Dedifferentiated amniotic fluid mesenchymal stem cell (primary cell): ENCODE measurements around the gene UNG.
"Not testable (repeated sequence)": the region's sequence is repeated elsewhere in the genome, so short reads cannot be mapped to it uniquely, and the experiment has no call there.

ENCODE experiments used
- DNase-seq: peaks from one replicate; pipeline ENCODE4 v3.0.0-alpha.2; 2016; ENCODE audit errors: extremely low spot score

Gene UNG

DNA sequence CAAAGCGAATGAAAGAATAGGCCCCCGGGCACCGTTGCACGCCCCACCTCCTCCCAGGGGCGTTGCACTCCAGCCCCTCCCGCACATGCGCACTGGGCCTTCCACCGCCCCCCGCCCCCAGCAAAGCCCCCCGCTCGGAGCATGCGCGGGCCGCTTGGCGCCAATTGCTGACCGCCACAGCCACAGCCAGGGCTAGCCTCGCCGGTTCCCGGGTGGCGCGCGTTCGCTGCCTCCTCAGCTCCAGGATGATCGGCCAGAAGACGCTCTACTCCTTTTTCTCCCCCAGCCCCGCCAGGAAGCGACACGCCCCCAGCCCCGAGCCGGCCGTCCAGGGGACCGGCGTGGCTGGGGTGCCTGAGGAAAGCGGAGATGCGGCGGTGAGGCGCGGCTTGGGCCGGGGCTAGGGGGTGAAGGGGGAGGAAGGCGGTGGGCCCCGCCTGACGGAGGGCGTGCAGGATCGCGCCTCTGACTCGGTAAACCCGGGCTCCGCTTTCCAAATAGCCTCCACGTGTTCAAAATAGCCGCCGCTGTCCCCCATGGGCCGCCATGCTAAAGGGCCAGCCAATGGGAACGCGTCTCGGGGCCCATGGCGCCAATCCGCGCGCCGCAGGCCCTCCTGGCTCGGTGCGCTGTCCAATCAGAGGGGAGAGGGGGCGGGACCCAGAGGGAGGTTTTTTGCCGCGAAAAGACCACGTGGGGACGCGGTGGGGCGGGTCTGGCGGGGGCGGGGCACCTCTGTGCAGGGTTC, at the start of gene UNG:
Gene UNG, plus strand, starts transcription at position 163 of the 748 bp plus-strand sequence. Its CDS starts 83 bp downstream, at position 246.
- DNase-seq, result peak; percentile 96

GRCh38 chr12:109048706-109049105, 48.7 kb upstream of the UNG start:
- DNase-seq, result not testable (repeated sequence)

- DNase-seq, result not testable (repeated sequence)
Measured at GRCh38 chr12:109049794-109050193, 47.6 kb upstream of the UNG start.

DNA sequence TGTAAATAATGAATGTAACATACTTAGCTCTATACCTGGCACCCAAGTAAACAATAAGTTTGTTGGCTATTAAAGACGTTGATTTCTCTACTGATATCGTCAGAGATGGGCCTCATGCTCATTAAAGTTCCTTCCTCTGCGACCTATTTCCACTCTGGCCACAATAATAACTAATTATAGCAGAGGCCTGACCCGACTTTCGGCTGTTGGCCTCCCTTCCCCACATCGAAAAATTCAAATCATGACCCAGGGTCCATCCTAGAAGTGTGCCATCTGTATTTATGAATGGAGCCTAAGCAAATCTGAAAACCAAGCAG, 45.3 kb upstream of the UNG start:
- DNase-seq, result no peak

GRCh38 chr12:109052414-109053323, 44.7 kb upstream of the UNG start, which contains the start of gene USP30:
USP30 (plus strand) TSS chr12:109052576; CDS start chr12:109052679, 103 bp downstream.
- DNase-seq, result peak; percentile 83

DNA sequence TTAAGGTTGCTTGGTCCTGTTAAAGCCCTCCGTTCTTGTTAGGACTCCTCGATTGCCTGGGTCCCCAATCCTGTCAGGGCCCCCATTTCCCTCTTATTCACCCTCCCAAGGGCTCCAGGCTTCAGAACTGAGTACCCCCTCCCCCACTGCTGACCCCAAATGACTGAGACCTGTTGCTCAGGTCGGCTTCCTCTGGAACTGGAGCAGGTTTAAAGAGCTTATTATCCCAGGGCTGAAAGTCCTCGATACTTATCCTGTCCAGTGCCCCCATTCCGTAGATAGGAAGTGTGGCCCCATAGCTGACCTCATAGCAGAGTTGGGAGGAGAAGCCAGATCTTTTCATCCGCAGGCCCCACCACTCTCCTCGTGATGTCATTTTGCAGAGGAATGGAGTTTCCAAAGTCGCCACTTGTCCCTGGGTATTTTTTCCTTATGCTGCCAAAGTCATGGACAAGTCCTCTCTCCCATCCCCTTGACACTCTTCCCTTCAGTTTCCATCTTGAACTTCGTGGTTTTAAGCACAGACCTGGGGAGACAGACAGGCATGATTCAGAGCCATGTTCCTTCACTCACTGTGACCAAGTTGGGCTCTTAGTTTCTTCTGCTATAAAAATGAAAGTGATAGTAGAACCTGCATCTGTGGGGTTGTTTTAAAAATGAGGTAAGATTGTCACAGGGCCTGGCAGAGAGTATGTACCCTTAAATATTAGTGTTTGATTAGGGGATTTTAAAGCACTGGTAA, 43.8 kb upstream of the UNG start:
- no peak for DNase-seq

GRCh38 chr12:109054124-109054513, 43.3 kb upstream of the UNG start:
- DNase-seq, result not testable (repeated sequence)

DNA sequence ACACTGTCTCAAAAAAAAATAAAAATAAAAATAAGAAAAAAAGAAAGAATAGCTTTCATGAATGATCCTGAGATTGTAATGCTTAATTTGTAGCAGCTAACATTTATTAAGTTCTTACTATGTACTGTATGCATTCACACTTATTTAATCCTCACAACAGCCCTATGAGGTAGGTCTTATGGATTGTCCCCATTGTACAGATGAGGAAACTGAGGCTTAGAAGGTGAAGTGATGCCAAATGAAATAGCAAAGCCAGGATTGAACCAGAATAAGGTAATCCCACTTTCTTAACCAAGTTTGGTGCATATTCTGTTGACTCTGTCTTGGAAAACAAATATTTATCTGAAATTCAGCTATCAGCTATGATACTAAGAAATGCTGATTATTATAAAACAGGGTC, 42.9 kb upstream of the UNG start:
- no peak for DNase-seq

DNA sequence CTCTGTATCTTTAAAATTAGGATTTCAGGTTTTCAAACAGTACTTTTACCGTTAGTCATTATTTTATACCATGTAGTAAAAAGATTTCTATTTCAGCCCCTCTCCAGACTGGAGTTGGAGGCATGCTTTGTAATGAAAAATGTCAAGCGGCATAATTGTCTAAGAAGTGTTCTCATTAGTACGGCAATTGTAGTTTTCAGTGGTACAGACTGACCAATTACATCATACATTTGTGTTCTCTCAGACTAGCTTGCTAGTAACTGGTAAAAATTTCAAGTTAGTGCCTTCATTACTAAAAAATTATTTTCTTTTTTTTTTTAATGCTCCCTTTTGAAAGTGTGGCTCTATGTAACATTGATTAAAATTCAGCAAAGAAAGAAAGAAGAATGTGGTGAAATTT, 40.5 kb upstream of the UNG start:
- no peak for DNase-seq

DNA sequence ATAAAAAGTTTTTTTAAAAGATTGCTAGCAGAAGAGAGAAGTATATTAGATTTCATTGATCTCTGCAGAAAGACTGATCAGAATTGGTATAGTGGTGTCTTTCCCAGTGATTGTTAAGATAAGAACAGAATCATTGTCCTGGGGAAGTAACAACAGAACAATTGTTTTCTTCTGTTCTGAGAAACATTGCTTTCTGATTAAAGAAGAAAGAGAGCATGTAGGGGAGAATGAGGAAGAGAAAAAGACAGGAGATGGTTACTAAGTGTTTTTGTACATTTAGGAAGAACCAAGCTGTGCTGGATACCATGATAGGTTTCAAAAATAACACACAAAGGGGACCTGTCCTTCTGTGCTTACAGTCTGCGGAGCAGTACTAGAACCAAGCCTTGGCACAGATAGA, 40.0 kb upstream of the UNG start:
- no peak for DNase-seq

GRCh38 chr12:109058773-109059172, 38.6 kb upstream of the UNG start:
- DNase-seq, result no peak

DNA sequence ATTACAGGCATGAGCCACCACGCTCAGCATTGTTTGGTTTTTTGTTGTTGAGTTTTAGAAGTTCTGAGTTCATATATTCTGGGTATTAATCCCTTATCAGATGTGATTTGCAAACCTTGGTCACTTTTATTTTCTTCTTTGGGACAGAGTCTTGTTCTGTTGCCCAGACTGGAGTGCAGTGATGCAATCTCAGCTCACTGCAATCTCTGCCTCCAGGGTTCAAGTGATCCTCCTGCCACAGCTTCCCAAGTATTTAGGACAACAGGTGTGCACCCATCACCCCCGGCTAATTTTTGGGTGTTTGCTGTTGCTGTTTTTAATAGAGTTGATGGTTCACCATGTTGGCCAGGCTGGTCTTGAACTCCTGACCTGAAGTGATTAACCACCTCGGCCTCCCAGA, 33.3 kb upstream of the UNG start:
- no peak for DNase-seq

- DNase-seq, result no peak
Measured at GRCh38 chr12:109065154-109065852, 32.1 kb upstream of the UNG start.

GRCh38 chr12:109065853-109066193, 31.6 kb upstream of the UNG start:
- no peak for DNase-seq

DNA sequence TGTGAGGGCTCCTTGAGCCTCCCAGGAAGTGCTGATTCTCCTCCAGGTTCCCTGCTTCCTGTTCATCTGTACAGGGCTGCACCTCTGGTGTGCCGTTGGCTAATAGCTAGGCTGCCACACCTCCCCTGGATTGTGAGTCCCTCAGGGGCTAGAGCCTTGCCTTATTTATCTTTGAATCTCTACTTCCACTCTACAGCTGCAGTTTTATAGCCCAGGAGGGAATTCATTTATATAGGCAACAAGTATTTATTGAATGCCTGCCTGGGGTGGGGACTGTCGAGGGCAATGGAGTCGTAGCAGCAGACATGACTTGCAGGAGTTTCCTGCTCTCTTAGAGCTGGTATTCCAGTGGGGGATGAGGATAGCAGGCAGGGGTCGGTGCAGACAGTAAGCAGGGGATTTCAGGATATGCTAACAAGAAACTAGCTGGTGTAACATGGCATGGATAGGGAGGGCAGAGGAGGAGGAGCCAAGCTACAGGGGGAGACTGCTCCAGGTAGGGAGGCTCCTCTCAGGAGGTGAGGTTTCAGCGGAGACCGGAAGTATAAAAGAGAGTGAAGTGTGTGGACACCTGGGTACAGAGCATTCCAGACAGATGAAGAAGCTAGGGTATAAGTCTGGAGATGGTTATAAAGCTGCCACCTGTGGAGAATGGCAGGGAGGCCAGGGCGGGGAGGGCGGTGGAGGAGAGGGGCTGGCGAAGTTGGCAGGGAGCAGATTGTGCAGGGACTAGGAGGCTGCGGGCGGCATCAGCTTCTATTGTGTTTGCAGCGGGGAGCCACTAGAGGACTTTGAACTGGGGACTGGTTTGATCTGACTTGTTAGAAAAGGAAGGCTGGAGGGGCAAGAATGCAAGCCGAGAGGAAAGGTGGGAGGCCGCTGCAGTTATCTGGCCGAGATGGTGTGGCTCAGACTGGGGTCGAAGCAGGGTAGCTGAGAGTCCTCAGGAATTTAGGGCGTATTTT, 27.8 kb upstream of the UNG start:
- DNase-seq, result no peak

DNA sequence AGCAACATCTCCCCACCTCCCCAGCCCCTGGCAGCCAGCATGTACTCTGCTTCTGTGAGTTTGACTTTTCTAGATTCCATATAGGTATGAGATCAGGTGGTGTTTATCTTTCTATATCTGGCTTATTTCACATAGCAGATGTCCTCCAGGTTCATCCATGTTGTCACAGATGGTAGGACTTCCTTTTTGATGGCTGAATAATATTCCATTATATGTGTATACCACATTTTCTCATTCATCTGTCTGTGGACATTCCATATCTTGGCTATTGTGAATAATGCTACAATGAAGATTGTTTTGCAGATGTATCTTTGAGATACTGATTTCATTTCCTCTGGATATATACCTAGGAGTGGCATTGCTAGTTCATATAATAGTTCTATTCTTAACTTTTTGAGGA, 22.5 kb upstream of the UNG start:
- DNase-seq, result no peak

GRCh38 chr12:109082751-109083150, 14.6 kb upstream of the UNG start:
- DNase-seq, result no peak

- no peak for DNase-seq
Measured at GRCh38 chr12:109084425-109084824, 13.0 kb upstream of the UNG start.

GRCh38 chr12:109085590-109085989, 11.8 kb upstream of the UNG start:
- DNase-seq, result no peak

GRCh38 chr12:109087250-109087649, 10.1 kb upstream of the UNG start:
- DNase-seq, result no peak

- DNase-seq, result no peak
Measured at GRCh38 chr12:109088818-109089217, 8.6 kb upstream of the UNG start.
